Gastroesophageal sphincter (tissue), 3 donors: Measurements from ENCODE around the gene ALDH1A3.

Experiments used
- CTCF ChIP-seq, 4 experiments: fragments of 200-600 bp in 2 of 4; fragments of 450-650 bp in 2 of 4; sonication (generic) in 1 of 4; IDR thresholded peaks; one replicate each; pipeline ENCODE4 v1.5.1; 2017 to 2019; ENCODE audit warnings: antibody characterized with exemption in 4 of 4, mild to moderate bottlenecking in 2 of 4, moderate library complexity in 2 of 4
- POLR2A ChIP-seq, 2 donors: fragments of 450-650 bp; IDR thresholded peaks; one replicate each; pipeline ENCODE4 v1.6.1; 2017; ENCODE audit warnings: antibody characterized with exemption in 2 of 2, mild to moderate bottlenecking in 2 of 2, moderate library complexity in 1 of 2

GRCh38 chr15:100932676-100933348 is 53.2 kb downstream of the ALDH1A3 start:
- TF ChIP-seq CTCF (IDR thresholded peaks at IDR 0.05), result no peak
- TF ChIP-seq POLR2A (IDR thresholded peaks at IDR 0.05), result no peak
